Endothelial cell of umbilical vein (primary cell): ENCODE data around the gene BCAS3. TPM values are rescaled to one million over a fixed set of nuclear protein-coding genes. Genes with fewer than 3 reads are reported as not detected.

ENCODE experiments used
- BruUV-seq: library from RNA; stranded (reverse); fragments of 400-500 nt; replicated peaks from 2 replicates; lab custom pipeline; 2021; lab: Mats Ljungman, UMichigan
- CTCF ChIA-PET: fragments of 300-600, 350-600 bp; sonication (Branson Sonifier 250); formaldehyde crosslinking; loops from one replicate; lab custom pipeline; 2021; ENCODE audit warnings: antibody characterized with exemption, inconsistent platforms; lab: Charles Lee
- POLR2A ChIA-PET: fragments of 300-600, 350-600 bp; sonication (Branson Sonifier 250); formaldehyde crosslinking; loops from one replicate; lab custom pipeline; 2021; ENCODE audit warnings: antibody characterized with exemption, inconsistent platforms; lab: Charles Lee
- DNase-seq: peaks from one replicate; pipeline ENCODE4 v3.0.0-alpha.2; 2011; ENCODE audit warnings: low read depth, low spot score
- FAIRE-seq: peaks from 2 replicates; lab custom pipeline; 2011; peaks lifted over from hg19 to GRCh38; lab: Jason Lieb, UNC
- H2AFZ ChIP-seq: 2 replicates; pipeline ENCODE4 v1.6.0; 2012; ENCODE audit warnings: low read depth, low read length, control low read depth, inconsistent platforms
- H3K27ac ChIP-seq: 2 replicates; pipeline ENCODE4 v1.5.1; 2011; ENCODE audit warnings: low read depth, mild to moderate bottlenecking, control low read depth, low read length, moderate library complexity; ENCODE audit not compliant: insufficient read depth
- H3K27me3 ChIP-seq, 2 experiments: 2 replicates each; pipeline versions ENCODE4 v1.6.0 to v1.6.1; 2011; ENCODE audit warnings: low read length in 2 of 2, mixed read lengths in 1 of 2; ENCODE audit not compliant: control insufficient read depth in 2 of 2, insufficient read depth in 2 of 2
- H3K36me3 ChIP-seq, 2 experiments: 2 replicates in 1 of 2; 3 replicates in 1 of 2; pipeline ENCODE4 v1.5.1; 2011; ENCODE audit warnings: low read length in 2 of 2, mild to moderate bottlenecking in 1 of 2, moderate library complexity in 1 of 2; ENCODE audit not compliant: control insufficient read depth in 2 of 2, insufficient read depth in 2 of 2; ENCODE audit errors: extremely low read depth in 1 of 2
- H3K4me1 ChIP-seq: 3 replicates; pipeline ENCODE4 v1.5.1; 2011; ENCODE audit warnings: mild to moderate bottlenecking, low read length; ENCODE audit not compliant: control insufficient read depth, insufficient read depth; ENCODE audit errors: extremely low read depth
- H3K4me2 ChIP-seq: 2 replicates; pipeline ENCODE4 v1.6.1; 2011; ENCODE audit warnings: low read length, control low read depth, mixed read lengths; ENCODE audit not compliant: insufficient read depth
- H3K4me3 ChIP-seq, 3 experiments: fragments of 200-600 bp in 1 of 3; sonication (generic), shearing (Covaris generic) in 1 of 3; replicated peaks in 1 of 3; 2 replicates each; pipeline ENCODE4 v1.5.1; 2011 to 2016; ENCODE audit warnings: control low read depth in 3 of 3, low read length in 3 of 3, mild to moderate bottlenecking in 2 of 3, inconsistent platforms in 1 of 3, low read depth in 1 of 3, moderate library complexity in 1 of 3; ENCODE audit not compliant: insufficient read depth in 1 of 3
- H3K79me2 ChIP-seq: 2 replicates; pipeline ENCODE4 v1.6.0; 2012; ENCODE audit warnings: low read length, inconsistent platforms; ENCODE audit not compliant: control insufficient read depth, insufficient read depth
- H3K9ac ChIP-seq: replicated peaks from 2 replicates; pipeline ENCODE3; 2011; ENCODE audit warnings: low read length, control low read depth; ENCODE audit not compliant: insufficient read depth; ENCODE audit errors: extremely low read depth
- H3K9me1 ChIP-seq: replicated peaks from 3 replicates; pipeline ENCODE4 v1.6.0; 2011; ENCODE audit warnings: mild to moderate bottlenecking, low read length; ENCODE audit not compliant: control insufficient read depth, insufficient read depth; ENCODE audit errors: extremely low read depth
- H3K9me3 ChIP-seq: replicated peaks from 2 replicates; pipeline ENCODE4 v1.5.1; 2012; ENCODE audit warnings: low read length, inconsistent platforms; ENCODE audit not compliant: control insufficient read depth, insufficient read depth
- H4K20me1 ChIP-seq: replicated peaks from 2 replicates; pipeline ENCODE3; 2011; ENCODE audit warnings: mild to moderate bottlenecking, low read length; ENCODE audit not compliant: control insufficient read depth, insufficient read depth; ENCODE audit errors: extremely low read depth
- EZH2 ChIP-seq: IDR thresholded peaks from 2 replicates; pipeline ENCODE4 v1.6.1; 2012; ENCODE audit warnings: borderline replicate concordance, low read depth, mild to moderate bottlenecking, moderate library complexity, low read length, inconsistent platforms; ENCODE audit not compliant: severe bottlenecking
- FOS ChIP-seq: IDR thresholded peaks from 2 replicates; pipeline ENCODE4 v1.6.1; 2011; ENCODE audit warnings: mild to moderate bottlenecking, low read length, moderate library complexity, borderline replicate concordance; ENCODE audit not compliant: insufficient read depth
- GATA2 ChIP-seq: IDR thresholded peaks from 2 replicates; pipeline ENCODE4 v1.7.0; 2011; ENCODE audit warnings: low read depth, mild to moderate bottlenecking, moderate library complexity, mixed read lengths, low read length; ENCODE audit not compliant: insufficient read length, insufficient read depth
- JUN ChIP-seq: IDR thresholded peaks from 2 replicates; pipeline ENCODE4 v1.6.1; 2011; ENCODE audit warnings: borderline replicate concordance, low read depth; ENCODE audit not compliant: insufficient read length, insufficient read depth
- MYC ChIP-seq: IDR thresholded peaks from one replicate; pipeline ENCODE4 v1.6.1; 2011; ENCODE audit warnings: mild to moderate bottlenecking, low read depth, low read length
- POLR2A ChIP-seq: IDR thresholded peaks from 2 replicates; pipeline ENCODE4 v1.6.1; 2012; ENCODE audit warnings: low read depth, mild to moderate bottlenecking, control low read depth, low read length
- POLR2AphosphoS5 ChIP-seq: IDR thresholded peaks from 2 replicates; pipeline ENCODE4 v1.6.1; 2012; ENCODE audit warnings: low read depth, mild to moderate bottlenecking, control low read depth, low read length, moderate library complexity; ENCODE audit not compliant: insufficient read depth
- dilution Hi-C: fragments of 300-500 bp; cut with MboI; formaldehyde crosslinking; loops from one replicate; pipeline ENCODE4 v1.15.0; 2019; ENCODE audit warnings: low sequenced_read_pairs; ENCODE audit not compliant: extremely low pct_ligation_motif_present
- intact Hi-C: fragments of 100-400 bp; cut with micrococcal nuclease; formaldehyde crosslinking; loops from one replicate; pipeline ENCODE4 v1.10.0; 2022
- polyA plus RNA-seq, 4 experiments: library from polyadenylated mRNA; depleted of rRNA in 3 of 4; stranded (reverse) in 3 of 4; unstranded in 1 of 4; fragments of >200 nt; gene quantifications; 2 replicates each; pipeline versions ENCODE4 v1.2.1 to v1.2.3, GENCODE V29; 2011 to 2012; ENCODE audit warnings: missing spikeins in 1 of 4
- total RNA-seq: library from RNA; stranded (reverse); gene quantifications from 2 replicates; pipeline ENCODE4 v1.2.3, GENCODE V29; 2021
- TF ChIP-seq, protein P1 (sequence below): IDR thresholded peaks from 2 replicates; pipeline ENCODE4 v1.6.1; 2011; ENCODE audit not compliant: insufficient read depth, insufficient read length
- TF ChIP-seq, protein P2 (sequence below), 2 donors: IDR thresholded peaks; 1 replicate in 1 of 2; 2 replicates in 1 of 2; pipeline ENCODE4 v1.5.1; 2011; ENCODE audit warnings: low read length in 2 of 2, mild to moderate bottlenecking in 2 of 2, moderate library complexity in 2 of 2, control low read depth in 1 of 2, inconsistent platforms in 1 of 2, low read depth in 1 of 2; ENCODE audit not compliant: insufficient read depth in 1 of 2; ENCODE audit errors: extremely low read depth in 1 of 2

BCAS3 gene
- total and polyA plus RNA-seq, 2 donors (not counting 3 experiments of a cell fraction or from before 2014, with no cell fraction given): 8.2 to 16.0 TPM

DNA sequence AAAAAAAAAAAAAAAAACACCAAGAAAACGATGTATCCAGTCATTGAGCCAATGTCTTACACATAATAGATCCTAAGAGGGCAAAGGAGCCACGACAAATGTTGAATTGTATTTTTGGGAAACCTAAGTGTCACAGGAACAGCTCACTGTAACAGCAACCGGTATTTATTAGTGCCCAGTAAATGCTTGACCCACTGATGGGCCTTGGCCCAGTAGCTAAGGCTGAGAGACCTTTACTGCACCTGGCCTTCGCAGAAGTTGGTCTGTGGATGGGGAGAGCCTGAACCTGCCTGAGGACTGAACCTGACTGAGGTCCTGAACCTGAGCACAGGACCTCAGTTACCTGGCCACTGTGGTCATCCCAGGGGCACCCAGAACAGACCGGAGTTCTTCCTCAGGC lies 657.0 kb downstream of the BCAS3 start:
- no peak for DNase-seq
- dilution Hi-C loops (no loop called here), intact Hi-C loops (no loop called here)
- TF ChIP-seq JUN (no peak), MYC (no peak), FOS (no peak), EZH2 (no peak), GATA2 (no peak), POLR2AphosphoS5 (no peak), POLR2A (no peak)
- TF ChIP-seq, protein P1, sequence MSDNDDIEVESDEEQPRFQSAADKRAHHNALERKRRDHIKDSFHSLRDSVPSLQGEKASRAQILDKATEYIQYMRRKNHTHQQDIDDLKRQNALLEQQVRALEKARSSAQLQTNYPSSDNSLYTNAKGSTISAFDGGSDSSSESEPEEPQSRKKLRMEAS: no peak
- TF ChIP-seq, protein P2, sequence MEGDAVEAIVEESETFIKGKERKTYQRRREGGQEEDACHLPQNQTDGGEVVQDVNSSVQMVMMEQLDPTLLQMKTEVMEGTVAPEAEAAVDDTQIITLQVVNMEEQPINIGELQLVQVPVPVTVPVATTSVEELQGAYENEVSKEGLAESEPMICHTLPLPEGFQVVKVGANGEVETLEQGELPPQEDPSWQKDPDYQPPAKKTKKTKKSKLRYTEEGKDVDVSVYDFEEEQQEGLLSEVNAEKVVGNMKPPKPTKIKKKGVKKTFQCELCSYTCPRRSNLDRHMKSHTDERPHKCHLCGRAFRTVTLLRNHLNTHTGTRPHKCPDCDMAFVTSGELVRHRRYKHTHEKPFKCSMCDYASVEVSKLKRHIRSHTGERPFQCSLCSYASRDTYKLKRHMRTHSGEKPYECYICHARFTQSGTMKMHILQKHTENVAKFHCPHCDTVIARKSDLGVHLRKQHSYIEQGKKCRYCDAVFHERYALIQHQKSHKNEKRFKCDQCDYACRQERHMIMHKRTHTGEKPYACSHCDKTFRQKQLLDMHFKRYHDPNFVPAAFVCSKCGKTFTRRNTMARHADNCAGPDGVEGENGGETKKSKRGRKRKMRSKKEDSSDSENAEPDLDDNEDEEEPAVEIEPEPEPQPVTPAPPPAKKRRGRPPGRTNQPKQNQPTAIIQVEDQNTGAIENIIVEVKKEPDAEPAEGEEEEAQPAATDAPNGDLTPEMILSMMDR (IDR thresholded peaks at IDR 0.05; ENCODE audit: extremely low read depth in 1 of 2, insufficient read depth in 1 of 2, low read depth in 1 of 2, low read length in 2 of 2): no peak
- H3K36me3 ChIP-seq: no peaks in the 10 kb centered on the region
- no peaks in the 10 kb centered on the region for H3K9me3 ChIP-seq
- no TSS peak for BruUV-seq
- H4K20me1 ChIP-seq: no peaks in the 10 kb centered on the region
- no peak overlapping the region for H3K27ac ChIP-seq
- no peak overlapping the region for H3K9ac ChIP-seq
- H3K4me3 ChIP-seq: no peak overlapping the region
- CTCF ChIA-PET: interaction anchor here (0.6 to 1.4 kb wide), 3 partner anchors 10 to 387 kb away, joined by 3 to 5 read pairs (median 5); no protein-coding TSS in a partner anchor
- FAIRE-seq: no peak
- peaks cover 4 to 21% of the 10 kb centered on the region in 2 experiments for H3K27me3 ChIP-seq
- POLR2A ChIA-PET: no interaction called here
- no peak overlapping the region for H3K4me2 ChIP-seq
- no peaks in the 10 kb centered on the region for H3K79me2 ChIP-seq
- no peaks in the 10 kb centered on the region for H3K9me1 ChIP-seq
- H2AFZ ChIP-seq: no peak overlapping the region
- H3K4me1 ChIP-seq: peaks cover 7% of the 10 kb centered on the region
